ENCODE measurements around the gene NTM.

NTM gene

GRCh38 chr11:131549770-131550169 lies 179.4 kb downstream of the NTM start:
- no peak for DNase-seq (ENCODE audit: low spot score)

GRCh38 chr11:131560287-131560686 lies 189.9 kb downstream of the NTM start:
- DNase-seq (ENCODE audit: low spot score): no peak

- DNase-seq (ENCODE audit: low spot score): no peak
These were observed 191.1 kb downstream of the NTM start for GRCh38 chr11:131561501-131561900.

GRCh38 chr11:131561972-131562371 lies 191.6 kb downstream of the NTM start:
- DNase-seq (ENCODE audit: low spot score): no peak

GRCh38 chr11:131568318-131568717 lies 197.9 kb downstream of the NTM start:
- no peak for DNase-seq (ENCODE audit: low spot score)

GRCh38 chr11:131571571-131571970 lies 201.2 kb downstream of the NTM start:
- DNase-seq (ENCODE audit: low spot score): no peak

- DNase-seq (ENCODE audit: low spot score): no peak
These were observed 202.0 kb downstream of the NTM start for GRCh38 chr11:131572423-131572822.

- DNase-seq (ENCODE audit: low spot score): no peak
These were observed 209.5 kb downstream of the NTM start for GRCh38 chr11:131579932-131580387.

GRCh38 chr11:131580476-131580875 lies 210.1 kb downstream of the NTM start:
- DNase-seq (ENCODE audit: low spot score): no peak

- DNase-seq (ENCODE audit: low spot score): no peak
These were observed 210.6 kb downstream of the NTM start for GRCh38 chr11:131581046-131581445.

- no peak for DNase-seq (ENCODE audit: low spot score)
These were observed 211.7 kb downstream of the NTM start for GRCh38 chr11:131582021-131582525.

- no peak for DNase-seq (ENCODE audit: low spot score)
These were observed 213.0 kb downstream of the NTM start for GRCh38 chr11:131583421-131583820.

GRCh38 chr11:131583938-131584337 lies 213.5 kb downstream of the NTM start:
- no peak for DNase-seq (ENCODE audit: low spot score)

- no peak for DNase-seq (ENCODE audit: low spot score)
These were observed 214.6 kb downstream of the NTM start for GRCh38 chr11:131584785-131585592.

GRCh38 chr11:131588057-131588456 lies 217.6 kb downstream of the NTM start:
- DNase-seq (ENCODE audit: low spot score): no peak

GRCh38 chr11:131591051-131591461 lies 220.6 kb downstream of the NTM start:
- DNase-seq (ENCODE audit: low spot score): no peak

- DNase-seq (ENCODE audit: low spot score): no peak
These were observed 221.7 kb downstream of the NTM start for GRCh38 chr11:131592152-131592551.

GRCh38 chr11:131592734-131593133 lies 222.3 kb downstream of the NTM start:
- no peak for DNase-seq (ENCODE audit: low spot score)

- DNase-seq (ENCODE audit: low spot score): no peak
These were observed 222.9 kb downstream of the NTM start for GRCh38 chr11:131593301-131593700.

GRCh38 chr11:131595797-131596196 lies 225.4 kb downstream of the NTM start:
- DNase-seq (ENCODE audit: low spot score): no peak

- DNase-seq (ENCODE audit: low spot score): no peak
These were observed 227.5 kb downstream of the NTM start for GRCh38 chr11:131597890-131598289.

GRCh38 chr11:131598305-131598704 lies 227.9 kb downstream of the NTM start:
- no peak for DNase-seq (ENCODE audit: low spot score)

- DNase-seq (ENCODE audit: low spot score): no peak
These were observed 228.9 kb downstream of the NTM start for GRCh38 chr11:131599285-131599684.

- no peak for DNase-seq (ENCODE audit: low spot score)
These were observed 230.2 kb downstream of the NTM start for GRCh38 chr11:131600628-131601027.
